ENCODE results near the gene DLX4.

The DLX4 gene

GRCh38 chr17:49957350-49957749, 11.6 kb upstream of the DLX4 start:
- Histone ChIP-seq H3K9me3 (ENCODE audit: control insufficient read depth, insufficient read depth, low read length) (no peaks in the 10 kb centered on the region), H3K9ac (ENCODE audit: low read depth, low read length) (no peak overlapping the region)

GRCh38 chr17:49958723-49959122, 10.3 kb upstream of the DLX4 start:
- peaks cover 15% of the 10 kb centered on the region; the same call in 1 of the 2 replicates for H3K4me1 ChIP-seq (ENCODE audit: insufficient read depth, low read length)
- no peaks in the 10 kb centered on the region for H3K9me3 ChIP-seq (ENCODE audit: control insufficient read depth, insufficient read depth, low read length)
- H3K9ac ChIP-seq (ENCODE audit: low read depth, low read length), result no peak overlapping the region
- no peaks in the 10 kb centered on the region for H3K36me3 ChIP-seq (ENCODE audit: insufficient read depth, low read length)

More at GRCh38 chr17:49957350-49957749, 11.6 kb upstream of the DLX4 start:
- Histone ChIP-seq H3K4me1 (ENCODE audit: insufficient read depth, low read length) (peaks cover 12% of the 10 kb centered on the region; the same call in 1 of the 2 replicates), H3K36me3 (ENCODE audit: insufficient read depth, low read length) (no peaks in the 10 kb centered on the region)

GRCh38 chr17:49959183-49959935, 9.6 kb upstream of the DLX4 start:
- peaks cover 18% of the 10 kb centered on the region; the same call in 1 of the 2 replicates for H3K4me1 ChIP-seq (ENCODE audit: insufficient read depth, low read length)
- no peaks in the 10 kb centered on the region for H3K9me3 ChIP-seq (ENCODE audit: control insufficient read depth, insufficient read depth, low read length)
- no peaks in the 10 kb centered on the region for H3K36me3 ChIP-seq (ENCODE audit: insufficient read depth, low read length)
- no peak overlapping the region for H3K9ac ChIP-seq (ENCODE audit: low read depth, low read length)

GRCh38 chr17:49962599-49963308, 6.2 kb upstream of the DLX4 start:
- H3K36me3 ChIP-seq (ENCODE audit: insufficient read depth, low read length), result no peaks in the 10 kb centered on the region
- peak overlapping the region; percentile 14; the same call in 1 of the 2 replicates for H3K9ac ChIP-seq (ENCODE audit: low read depth, low read length)
- H3K4me1 ChIP-seq (ENCODE audit: insufficient read depth, low read length), result peaks cover 26% of the 10 kb centered on the region; the same call in 1 of the 2 replicates
- H3K9me3 ChIP-seq (ENCODE audit: control insufficient read depth, insufficient read depth, low read length), result no peaks in the 10 kb centered on the region

GRCh38 chr17:49963309-49963625, 5.7 kb upstream of the DLX4 start:
- Histone ChIP-seq H3K4me1 (ENCODE audit: insufficient read depth, low read length) (peaks cover 28% of the 10 kb centered on the region; the same call in 1 of the 2 replicates), H3K9ac (ENCODE audit: low read depth, low read length) (peak overlapping the region; percentile 14; the same call in 1 of the 2 replicates), H3K36me3 (ENCODE audit: insufficient read depth, low read length) (no peaks in the 10 kb centered on the region), H3K9me3 (ENCODE audit: control insufficient read depth, insufficient read depth, low read length) (no peaks in the 10 kb centered on the region)

- no peaks in the 10 kb centered on the region for H3K36me3 ChIP-seq (ENCODE audit: insufficient read depth, low read length)
- peak overlapping the region; percentile 14; the same call in 1 of the 2 replicates for H3K9ac ChIP-seq (ENCODE audit: low read depth, low read length)
- no peaks in the 10 kb centered on the region for H3K9me3 ChIP-seq (ENCODE audit: control insufficient read depth, insufficient read depth, low read length)
- H3K4me1 ChIP-seq (ENCODE audit: insufficient read depth, low read length), result peaks cover 28% of the 10 kb centered on the region; the same call in 1 of the 2 replicates
Measured at GRCh38 chr17:49963626-49964302, 5.2 kb upstream of the DLX4 start.

- Histone ChIP-seq H3K36me3 (ENCODE audit: insufficient read depth, low read length) (no peaks in the 10 kb centered on the region), H3K4me1 (ENCODE audit: insufficient read depth, low read length) (peaks cover 27% of the 10 kb centered on the region; the same call in 1 of the 2 replicates), H3K9me3 (ENCODE audit: control insufficient read depth, insufficient read depth, low read length) (no peaks in the 10 kb centered on the region), H3K9ac (ENCODE audit: low read depth, low read length) (peak overlapping the region; percentile 14; the same call in 1 of the 2 replicates)
Measured at GRCh38 chr17:49964303-49964768, 4.7 kb upstream of the DLX4 start.

GRCh38 chr17:49964769-49965523, 4.0 kb upstream of the DLX4 start:
- H3K9ac ChIP-seq (ENCODE audit: low read depth, low read length), result peak overlapping the region; percentile 14; the same call in 1 of the 2 replicates
- no peaks in the 10 kb centered on the region for H3K9me3 ChIP-seq (ENCODE audit: control insufficient read depth, insufficient read depth, low read length)
- H3K36me3 ChIP-seq (ENCODE audit: insufficient read depth, low read length), result no peaks in the 10 kb centered on the region
- peaks cover 26% of the 10 kb centered on the region; the same call in 1 of the 2 replicates for H3K4me1 ChIP-seq (ENCODE audit: insufficient read depth, low read length)

- peak overlapping the region; percentile 3; the same call in 1 of the 2 replicates for H3K9ac ChIP-seq (ENCODE audit: low read depth, low read length)
Measured at GRCh38 chr17:49965524-49965909, 3.5 kb upstream of the DLX4 start.

GRCh38 chr17:49966767-49967166, 2.2 kb upstream of the DLX4 start:
- Histone ChIP-seq H3K36me3 (ENCODE audit: insufficient read depth, low read length) (no peaks in the 10 kb centered on the region), H3K9me3 (ENCODE audit: control insufficient read depth, insufficient read depth, low read length) (no peaks in the 10 kb centered on the region), H3K9ac (ENCODE audit: low read depth, low read length) (no peak overlapping the region), H3K4me1 (ENCODE audit: insufficient read depth, low read length) (peaks cover 37% of the 10 kb centered on the region; the same call in 1 of the 2 replicates)

More at GRCh38 chr17:49965524-49965909, 3.5 kb upstream of the DLX4 start:
- H3K9me3 ChIP-seq (ENCODE audit: control insufficient read depth, insufficient read depth, low read length), result no peaks in the 10 kb centered on the region
- H3K4me1 ChIP-seq (ENCODE audit: insufficient read depth, low read length), result peaks cover 30% of the 10 kb centered on the region; the same call in 1 of the 2 replicates
- no peaks in the 10 kb centered on the region for H3K36me3 ChIP-seq (ENCODE audit: insufficient read depth, low read length)

- no peak overlapping the region for H3K9ac ChIP-seq (ENCODE audit: low read depth, low read length)
- H3K4me1 ChIP-seq (ENCODE audit: insufficient read depth, low read length), result peaks cover 37% of the 10 kb centered on the region; the same call in 1 of the 2 replicates
- H3K36me3 ChIP-seq (ENCODE audit: insufficient read depth, low read length), result no peaks in the 10 kb centered on the region
- no peaks in the 10 kb centered on the region for H3K9me3 ChIP-seq (ENCODE audit: control insufficient read depth, insufficient read depth, low read length)
Measured at GRCh38 chr17:49967205-49967604, 1.8 kb upstream of the DLX4 start.

GRCh38 chr17:49967621-49968404, 1.2 kb upstream of the DLX4 start:
- Histone ChIP-seq H3K9ac (ENCODE audit: low read depth, low read length) (peak overlapping the region; percentile 83; the same call in 1 of the 2 replicates), H3K4me1 (ENCODE audit: insufficient read depth, low read length) (peaks cover 33% of the 10 kb centered on the region; the same call in 1 of the 2 replicates)

More at GRCh38 chr17:49967621-49968404, 1.2 kb upstream of the DLX4 start:
- H3K9me3 ChIP-seq (ENCODE audit: control insufficient read depth, insufficient read depth, low read length), result no peaks in the 10 kb centered on the region
- no peaks in the 10 kb centered on the region for H3K36me3 ChIP-seq (ENCODE audit: insufficient read depth, low read length)

Measured in ES-I3 (cell line).